ENCODE measurements around the gene NRIP3.
"Not testable (repeated sequence)": the region's sequence is repeated elsewhere in the genome, so short reads cannot be mapped to it uniquely, and the experiment has no call there.

NRIP3 gene

DNA sequence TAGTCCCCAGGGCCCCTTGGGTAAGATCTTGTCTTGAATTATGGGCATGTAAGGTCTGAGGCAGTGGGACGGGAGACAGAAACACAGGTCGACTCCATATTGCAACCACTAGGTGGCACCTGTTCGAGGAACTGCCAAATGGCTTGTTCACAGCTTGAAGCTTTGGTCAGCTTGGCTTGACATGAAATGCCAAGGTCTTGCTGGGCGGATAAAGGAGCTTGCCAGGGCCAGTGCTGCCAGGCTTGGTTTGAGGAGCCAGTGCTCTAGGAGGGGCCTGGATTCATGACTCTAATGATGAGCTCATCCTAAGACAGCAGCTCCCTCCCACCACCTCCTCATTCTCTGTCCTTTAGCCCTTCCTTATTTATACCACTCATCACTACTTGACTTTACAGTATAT is 11.9 kb upstream of the NRIP3 start:
- DNase-seq = peak; percentile 2

GRCh38 chr11:9014826-9015225 is 11.0 kb upstream of the NRIP3 start:
- no peak for DNase-seq

DNA sequence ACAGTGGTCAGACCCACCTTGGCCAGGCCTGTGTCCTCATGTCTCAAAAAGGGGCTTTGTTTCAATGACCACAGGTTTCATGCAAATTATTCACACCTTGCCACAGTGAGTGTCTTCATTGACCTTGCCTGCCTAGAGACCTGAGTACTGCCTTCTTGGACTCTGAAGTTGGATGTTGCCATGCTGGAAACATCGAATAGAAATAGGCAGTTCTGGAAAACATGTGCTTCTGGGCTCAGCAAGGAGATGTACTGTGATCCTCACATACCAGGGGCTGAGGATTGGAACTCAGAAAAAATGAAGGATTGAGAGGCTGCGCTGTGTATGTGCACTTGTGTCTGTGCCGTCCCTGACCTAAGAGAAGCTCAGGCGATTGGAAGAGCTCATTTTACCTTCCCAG is 9.6 kb upstream of the NRIP3 start:
- DNase-seq = no peak

GRCh38 chr11:9009538-9009937 is 5.7 kb upstream of the NRIP3 start:
- DNase-seq = not testable (repeated sequence)

GRCh38 chr11:9008661-9009060 is 4.9 kb upstream of the NRIP3 start:
- DNase-seq = no peak

- no peak for DNase-seq
Measured at GRCh38 chr11:9008011-9008550, 4.3 kb upstream of the NRIP3 start.

GRCh38 chr11:9005087-9005486 is 1.3 kb upstream of the NRIP3 start:
- DNase-seq = no peak

- no peak for DNase-seq
Measured at GRCh38 chr11:9004183-9004926, 554 bp upstream of the NRIP3 start.

- DNase-seq = no peak
Measured at GRCh38 chr11:9002920-9003572, 755 bp downstream of the NRIP3 start.

DNA sequence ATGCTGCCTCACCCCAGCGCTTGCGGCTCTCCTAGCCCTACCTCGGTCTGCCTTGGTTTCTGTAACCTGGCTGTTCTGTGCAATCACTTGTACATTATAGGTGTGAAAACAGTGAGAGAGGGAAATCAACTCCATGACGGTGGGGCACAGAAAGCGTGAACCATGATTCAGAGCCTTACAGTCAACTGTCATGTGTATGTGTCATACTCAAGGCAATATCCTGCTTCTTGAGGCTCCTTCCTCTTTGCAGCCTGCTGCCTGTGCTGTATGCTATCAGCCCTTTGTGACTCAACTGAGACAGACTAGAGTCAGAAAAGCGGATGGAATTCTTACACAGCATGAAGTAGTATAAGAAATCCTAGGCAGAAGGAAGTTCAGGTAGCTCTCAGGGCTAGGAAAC is 2.1 kb downstream of the NRIP3 start:
- DNase-seq = no peak

- DNase-seq = no peak
Measured at GRCh38 chr11:8998017-8998416, 5.8 kb downstream of the NRIP3 start.

DNA sequence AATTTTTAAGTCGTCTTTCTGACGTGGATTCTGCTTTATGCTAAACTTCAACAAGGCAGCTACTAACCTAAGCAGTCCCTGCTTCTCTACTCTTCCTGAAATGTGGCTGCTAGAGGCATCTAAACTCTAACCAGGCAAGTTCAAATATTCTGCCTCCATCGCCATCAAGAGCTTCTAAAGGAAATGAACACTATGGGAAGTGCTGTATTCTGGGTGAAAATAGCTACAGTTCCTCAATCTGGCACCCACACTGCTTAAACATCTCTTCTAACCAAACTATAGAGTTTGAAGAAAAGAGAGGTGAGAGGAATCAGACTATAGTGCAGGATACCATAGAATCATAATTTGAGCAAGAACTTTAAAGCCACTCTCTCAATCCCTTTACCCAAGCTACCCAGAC is 6.3 kb downstream of the NRIP3 start:
- no peak for DNase-seq

DNA sequence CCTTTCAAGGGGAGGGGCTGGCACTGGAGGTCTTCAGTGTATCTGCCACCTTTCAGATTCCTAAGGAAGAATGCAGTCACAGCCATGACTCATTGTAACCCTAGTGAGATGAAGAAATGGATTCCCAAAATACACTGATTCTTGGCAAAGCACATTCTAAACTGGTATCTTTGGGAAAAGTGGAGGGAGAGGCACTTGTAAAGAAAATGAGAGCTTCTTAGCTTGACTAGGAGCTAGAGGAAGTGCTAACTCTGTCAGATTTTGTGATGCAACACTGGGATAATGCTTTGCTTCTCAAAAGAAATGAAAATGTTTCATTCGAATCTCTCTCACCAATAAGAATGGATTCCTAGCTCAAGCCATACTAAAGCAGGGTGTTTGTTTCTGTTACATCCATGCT is 14.3 kb downstream of the NRIP3 start:
- no peak for DNase-seq

DNA sequence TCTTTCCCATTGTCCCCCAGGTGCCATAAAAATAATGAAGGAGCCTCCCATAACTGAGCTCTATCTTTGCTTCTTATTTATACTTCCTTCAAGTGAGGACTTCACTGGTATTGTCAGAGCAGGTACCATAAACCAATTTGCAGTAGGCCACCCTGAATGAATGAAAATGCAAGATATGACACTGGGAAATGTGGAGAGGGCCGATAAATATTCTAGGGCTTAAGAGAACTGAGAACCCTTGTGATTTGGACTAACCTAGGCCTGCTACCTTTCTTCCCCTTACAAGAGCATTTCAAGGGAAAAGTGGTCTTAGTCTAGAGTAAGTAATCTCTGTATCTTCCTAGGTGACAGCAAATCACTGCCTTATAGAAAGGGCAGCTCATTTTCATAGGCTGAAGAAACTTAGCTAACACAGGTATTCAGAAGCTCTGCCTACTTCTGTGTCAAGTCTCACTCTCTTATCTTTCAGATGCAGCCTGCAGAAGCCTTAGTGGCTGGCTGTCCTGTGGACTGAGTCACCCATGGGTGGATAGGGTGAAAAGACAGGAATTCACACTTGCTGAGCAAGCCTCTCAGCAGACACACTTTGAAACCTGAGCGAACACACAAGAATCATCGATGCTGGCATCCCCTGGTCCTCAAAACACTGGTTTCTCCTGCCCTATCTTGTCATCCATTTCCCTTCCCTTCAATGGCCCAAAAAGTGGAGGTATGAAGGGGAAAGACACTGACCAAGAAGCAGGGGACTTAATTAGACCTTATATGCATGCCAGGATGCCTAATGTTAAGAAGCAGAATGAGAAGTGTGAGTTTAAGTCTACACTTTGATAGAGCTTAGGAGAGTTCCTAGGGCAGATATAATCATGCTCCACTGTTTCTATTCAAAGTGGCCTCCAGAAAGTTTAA is 15.2 kb downstream of the NRIP3 start:
- no peak for DNase-seq

- DNase-seq = no peak
Measured at GRCh38 chr11:8987446-8987845, 16.4 kb downstream of the NRIP3 start.

GRCh38 chr11:8986772-8987171 is 17.0 kb downstream of the NRIP3 start:
- not testable (repeated sequence) for DNase-seq

- DNase-seq = no peak
Measured at GRCh38 chr11:8985462-8985861, 18.3 kb downstream of the NRIP3 start.

GRCh38 chr11:8983552-8983951 is 20.2 kb downstream of the NRIP3 start:
- DNase-seq = no peak

GRCh38 chr11:8980485-8980884 is 23.3 kb downstream of the NRIP3 start:
- no peak for DNase-seq

GRCh38 chr11:8979365-8979764 is 24.4 kb downstream of the NRIP3 start:
- not testable (repeated sequence) for DNase-seq

DNA sequence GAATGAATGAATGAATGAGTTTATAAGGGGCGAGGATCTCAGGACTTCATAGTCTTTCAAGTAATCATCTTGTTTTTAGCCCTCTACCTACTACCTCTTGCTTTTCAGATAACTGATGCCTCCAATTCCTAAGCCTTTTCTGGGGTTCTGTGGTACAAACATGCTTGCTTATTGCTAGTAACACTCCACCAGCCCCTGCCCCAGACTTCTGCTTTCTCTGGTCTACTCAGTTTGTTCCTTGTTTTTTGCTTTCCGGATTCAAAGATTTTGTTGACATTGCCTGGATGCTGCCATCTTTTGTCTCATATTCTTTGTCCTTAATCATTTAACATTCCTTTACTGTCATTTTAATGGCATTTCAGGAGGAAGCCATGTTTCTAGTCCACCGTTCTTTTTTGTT is 30.7 kb downstream of the NRIP3 start:
- no peak for DNase-seq

DNA sequence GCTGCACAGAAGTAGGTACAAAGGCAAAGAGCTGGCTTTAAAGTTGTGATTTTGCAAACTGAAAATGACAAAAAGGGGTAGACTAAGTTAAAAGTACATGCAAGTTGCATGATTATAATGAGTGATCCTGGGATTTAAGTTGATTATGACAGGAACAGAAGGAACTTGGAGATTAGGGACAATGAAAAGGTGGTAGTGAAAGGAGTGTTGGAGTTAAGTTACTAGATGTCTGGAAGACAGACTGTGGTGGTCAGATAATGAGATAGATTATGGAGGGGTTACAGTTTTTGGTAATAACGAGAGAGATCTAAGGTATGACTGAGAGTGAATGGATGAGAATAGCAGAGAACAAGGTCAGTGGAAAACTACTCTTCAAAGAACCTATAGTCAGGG is 31.9 kb downstream of the NRIP3 start:
- DNase-seq = no peak

DNA sequence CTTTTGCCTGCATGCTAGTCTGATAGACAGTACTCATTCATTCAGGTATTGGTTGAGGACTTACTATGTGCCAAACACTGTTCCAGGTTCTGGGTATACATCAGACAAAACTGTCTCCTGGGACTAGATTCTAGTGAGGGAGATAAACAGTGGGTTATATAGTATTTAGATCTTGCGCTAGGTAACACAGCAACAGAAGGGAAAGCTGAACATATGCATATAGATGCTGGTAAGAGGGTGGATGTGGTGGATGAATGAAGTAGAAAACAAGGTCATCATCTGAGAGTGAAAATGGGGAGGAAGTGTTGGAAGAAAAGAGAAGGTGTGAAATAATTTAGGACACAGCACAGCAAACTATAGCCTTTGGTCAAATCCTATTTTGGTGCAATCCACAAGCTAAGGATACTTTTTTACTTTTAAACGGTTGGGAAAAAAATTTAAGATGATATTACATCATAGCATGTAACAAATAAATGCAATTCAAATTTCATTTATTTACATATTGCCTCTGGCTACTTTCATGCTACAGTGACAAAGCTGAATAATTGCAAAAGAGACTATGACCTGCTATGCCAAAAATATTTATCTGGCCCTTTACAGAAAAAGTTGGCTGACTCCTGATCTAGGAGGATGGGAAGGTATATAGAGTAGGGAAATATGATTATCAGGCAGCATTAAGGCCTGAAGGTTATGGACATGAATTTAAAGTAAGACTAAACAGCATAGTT is 32.4 kb downstream of the NRIP3 start:
- DNase-seq = no peak

Measured in DMS 273 treated with DMSO at 0.1 percent for 48 hours (cell line).